ENCODE results near the gene ARHGEF38.

- TF ChIP-seq CTCF (conservative IDR thresholded peaks at IDR 0.05), result peak; percentile 72
- no peak for TF ChIP-seq EZH2 (IDR thresholded peaks at IDR 0.05; ENCODE audit: low read depth)
Measured at GRCh38 chr4:105520819-105521790, 31.3 kb upstream of the ARHGEF38 start.
